MM.1S (cell line): ENCODE data around the gene ZBED5.

Experiments used
- DNase-seq: peaks from one replicate; pipeline ENCODE4 v3.0.0-alpha.2; 2015
- H2AFZ ChIP-seq: fragments of 300-600 bp; sonication (generic); 2 replicates; pipeline ENCODE4 v1.6.0; 2016; ENCODE audit warnings: antibody characterized with exemption, low read length
- H3F3A ChIP-seq: fragments of 300-600 bp; sonication (generic); 2 replicates; pipeline ENCODE4 v1.6.1; 2016; ENCODE audit warnings: mild to moderate bottlenecking, antibody characterized with exemption, low read length, moderate library complexity, mixed read lengths; ENCODE audit not compliant: insufficient read depth
- H3K27ac ChIP-seq: fragments of 300-600 bp; sonication (generic); 2 replicates; pipeline ENCODE4 v1.5.1; 2016; ENCODE audit warnings: mild to moderate bottlenecking, low read length
- H3K27me3 ChIP-seq: fragments of 300-600 bp; sonication (generic); replicated peaks from 2 replicates; pipeline ENCODE4 v1.6.0; 2016; ENCODE audit warnings: low read length; ENCODE audit not compliant: insufficient read depth
- H3K36me3 ChIP-seq: fragments of 300-600 bp; sonication (generic); replicated peaks from 2 replicates; pipeline ENCODE4 v1.6.1; 2016; ENCODE audit warnings: mild to moderate bottlenecking, low read length, mixed read lengths; ENCODE audit not compliant: insufficient read depth
- H3K4me1 ChIP-seq: fragments of 300-600 bp; sonication (generic); 2 replicates; pipeline ENCODE4 v1.6.1; 2016; ENCODE audit warnings: low read length, mixed read lengths
- H3K4me2 ChIP-seq: fragments of 300-600 bp; sonication (generic); 2 replicates; pipeline ENCODE4 v1.6.0; 2016; ENCODE audit warnings: low read depth, low read length
- H3K4me3 ChIP-seq: fragments of 300-600 bp; sonication (generic); 2 replicates; pipeline ENCODE4 v1.5.1; 2016; ENCODE audit warnings: low read length, mixed read lengths
- H3K79me2 ChIP-seq: fragments of 300-600 bp; sonication (generic); 2 replicates; pipeline ENCODE4 v1.6.1; 2016; ENCODE audit warnings: mixed run types, low read length, mixed read lengths
- H3K9ac ChIP-seq: fragments of 300-600 bp; sonication (generic); 2 replicates; pipeline ENCODE4 v1.6.1; 2016; ENCODE audit warnings: low read length, mixed read lengths
- H3K9me2 ChIP-seq: fragments of 300-600 bp; sonication (generic); replicated peaks from 2 replicates; pipeline ENCODE4 v1.6.1; 2016; ENCODE audit warnings: mild to moderate bottlenecking, low read length, mixed read lengths; ENCODE audit not compliant: insufficient read depth
- H3K9me3 ChIP-seq: fragments of 300-600 bp; sonication (generic); replicated peaks from 2 replicates; pipeline ENCODE4 v1.6.1; 2016; ENCODE audit warnings: mild to moderate bottlenecking, low read length, mixed read lengths; ENCODE audit not compliant: insufficient read depth
- H4K20me1 ChIP-seq: fragments of 300-600 bp; sonication (generic); 2 replicates; pipeline ENCODE4 v1.6.1; 2016; ENCODE audit warnings: mild to moderate bottlenecking, low read length, moderate library complexity, mixed read lengths; ENCODE audit not compliant: insufficient read depth
- EZH2 ChIP-seq: fragments of 300-600 bp; sonication (generic); optimal IDR thresholded peaks from 2 replicates; pipeline ENCODE3; 2017; ENCODE audit warnings: low read depth, mild to moderate bottlenecking, antibody characterized with exemption, low read length, mixed read lengths
- EZH2phosphoT487 ChIP-seq: fragments of 300-600 bp; sonication (generic); IDR thresholded peaks from 2 replicates; pipeline ENCODE4 v1.6.1; 2018; ENCODE audit warnings: antibody characterized with exemption, low read length
- TF ChIP-seq, protein P1 (sequence below): fragments of 300-600 bp; sonication (generic); IDR thresholded peaks from 2 replicates; pipeline ENCODE4 v1.5.1; 2016; ENCODE audit warnings: antibody characterized with exemption, low read length, mixed read lengths

Gene ZBED5

DNA sequence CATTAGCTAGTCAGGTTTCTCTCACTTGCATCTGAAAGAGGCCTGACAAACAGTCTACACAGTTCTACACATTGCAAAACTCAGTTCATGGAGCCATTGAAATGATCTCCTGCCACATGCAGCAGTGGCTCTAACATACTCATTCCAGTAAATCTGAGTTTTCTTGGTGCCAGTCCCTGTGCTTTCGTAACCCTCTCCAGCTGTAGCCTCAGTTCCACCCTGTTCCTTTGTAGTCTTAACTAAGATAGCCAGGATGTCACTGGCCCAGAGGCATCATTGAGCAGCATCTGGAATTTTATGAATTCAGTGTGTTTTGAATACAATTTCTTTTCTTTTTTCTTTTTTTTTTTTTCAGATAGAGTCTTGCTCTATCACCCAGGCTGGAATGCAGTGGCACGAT lies 37.4 kb upstream of the ZBED5 start:
- no peak overlapping the region for H3K9ac ChIP-seq
- H3K4me3 ChIP-seq, result no peak overlapping the region
- no peak overlapping the region for H3K27ac ChIP-seq
- H3K4me1 ChIP-seq, result no peaks in the 10 kb centered on the region
- no peaks in the 10 kb centered on the region for H3K9me2 ChIP-seq
- no peaks in the 10 kb centered on the region for H3K36me3 ChIP-seq
- H2AFZ ChIP-seq, result no peak overlapping the region
- no peaks in the 10 kb centered on the region for H3F3A ChIP-seq
- DNase-seq, result no peak
- H4K20me1 ChIP-seq, result no peaks in the 10 kb centered on the region
- H3K4me2 ChIP-seq, result no peak overlapping the region
- H3K79me2 ChIP-seq, result no peaks in the 10 kb centered on the region
- H3K9me3 ChIP-seq, result no peaks in the 10 kb centered on the region
- H3K27me3 ChIP-seq, result no peaks in the 10 kb centered on the region
- TF ChIP-seq EZH2phosphoT487, result no peak
- TF ChIP-seq, protein P1, sequence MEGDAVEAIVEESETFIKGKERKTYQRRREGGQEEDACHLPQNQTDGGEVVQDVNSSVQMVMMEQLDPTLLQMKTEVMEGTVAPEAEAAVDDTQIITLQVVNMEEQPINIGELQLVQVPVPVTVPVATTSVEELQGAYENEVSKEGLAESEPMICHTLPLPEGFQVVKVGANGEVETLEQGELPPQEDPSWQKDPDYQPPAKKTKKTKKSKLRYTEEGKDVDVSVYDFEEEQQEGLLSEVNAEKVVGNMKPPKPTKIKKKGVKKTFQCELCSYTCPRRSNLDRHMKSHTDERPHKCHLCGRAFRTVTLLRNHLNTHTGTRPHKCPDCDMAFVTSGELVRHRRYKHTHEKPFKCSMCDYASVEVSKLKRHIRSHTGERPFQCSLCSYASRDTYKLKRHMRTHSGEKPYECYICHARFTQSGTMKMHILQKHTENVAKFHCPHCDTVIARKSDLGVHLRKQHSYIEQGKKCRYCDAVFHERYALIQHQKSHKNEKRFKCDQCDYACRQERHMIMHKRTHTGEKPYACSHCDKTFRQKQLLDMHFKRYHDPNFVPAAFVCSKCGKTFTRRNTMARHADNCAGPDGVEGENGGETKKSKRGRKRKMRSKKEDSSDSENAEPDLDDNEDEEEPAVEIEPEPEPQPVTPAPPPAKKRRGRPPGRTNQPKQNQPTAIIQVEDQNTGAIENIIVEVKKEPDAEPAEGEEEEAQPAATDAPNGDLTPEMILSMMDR, result no peak

DNA sequence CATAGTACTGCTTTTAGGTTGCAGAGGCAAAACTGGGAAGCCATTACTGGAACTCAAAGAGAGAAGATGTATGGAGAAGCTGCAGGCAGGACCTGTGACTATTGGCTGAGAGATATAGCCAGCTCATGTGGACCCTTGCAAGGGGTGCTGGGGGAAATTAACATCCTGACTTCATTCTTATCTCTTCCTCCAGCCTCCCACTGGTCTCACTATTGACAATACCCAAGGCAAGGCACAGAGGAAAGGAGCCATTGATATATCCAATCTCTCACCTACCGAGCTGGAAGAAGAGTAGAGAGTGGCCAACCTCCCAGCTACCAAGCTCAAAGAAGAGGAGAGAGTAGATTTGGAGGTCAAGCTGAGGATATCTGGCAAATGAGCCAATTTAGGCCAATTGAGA lies 36.8 kb upstream of the ZBED5 start:
- no peak overlapping the region for H3K27ac ChIP-seq
- DNase-seq, result no peak
- no peaks in the 10 kb centered on the region for H3K4me1 ChIP-seq
- H4K20me1 ChIP-seq, result no peaks in the 10 kb centered on the region
- no peak overlapping the region for H3K4me2 ChIP-seq
- TF ChIP-seq EZH2phosphoT487, result no peak
- no peak overlapping the region for H2AFZ ChIP-seq
- H3K79me2 ChIP-seq, result no peaks in the 10 kb centered on the region
- H3K9me3 ChIP-seq, result no peaks in the 10 kb centered on the region
- H3F3A ChIP-seq, result no peaks in the 10 kb centered on the region
- no peak overlapping the region for H3K9ac ChIP-seq
- no peaks in the 10 kb centered on the region for H3K9me2 ChIP-seq
- no peaks in the 10 kb centered on the region for H3K36me3 ChIP-seq
- no peaks in the 10 kb centered on the region for H3K27me3 ChIP-seq
- no peak overlapping the region for H3K4me3 ChIP-seq

DNA sequence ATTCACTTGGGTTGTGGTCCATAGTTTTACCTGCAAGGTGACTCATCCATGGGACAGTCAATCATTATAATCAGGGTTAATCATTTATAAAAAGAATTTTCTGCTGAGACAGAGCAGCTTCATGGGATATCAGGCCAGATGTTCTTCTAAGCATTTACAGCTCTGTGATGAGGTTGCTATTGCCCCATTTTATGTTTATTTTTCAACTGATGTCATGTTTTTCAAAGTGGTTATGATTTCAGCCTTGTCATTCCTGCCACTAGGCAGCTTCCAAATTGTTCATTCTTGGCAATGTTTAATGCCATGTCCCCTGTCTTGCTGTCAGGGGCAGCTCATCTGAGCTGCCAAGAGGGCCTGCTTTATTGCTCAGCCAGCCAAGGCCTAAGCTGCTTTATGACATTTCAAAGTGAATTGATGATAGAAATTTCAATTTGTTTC lies 35.9 kb upstream of the ZBED5 start:
- Histone ChIP-seq H3K4me3 (no peak overlapping the region), H3K4me2 (no peak overlapping the region), H3K27me3 (no peaks in the 10 kb centered on the region), H3K9me3 (no peaks in the 10 kb centered on the region), H2AFZ (no peak overlapping the region), H4K20me1 (no peaks in the 10 kb centered on the region), H3F3A (no peaks in the 10 kb centered on the region), H3K79me2 (no peaks in the 10 kb centered on the region), H3K36me3 (no peaks in the 10 kb centered on the region), H3K4me1 (no peaks in the 10 kb centered on the region), H3K9me2 (no peaks in the 10 kb centered on the region), H3K9ac (no peak overlapping the region), H3K27ac (no peak overlapping the region)
- TF ChIP-seq EZH2 (no peak), EZH2phosphoT487 (no peak)
- TF ChIP-seq, protein P1, result no peak
- no peak for DNase-seq

DNA sequence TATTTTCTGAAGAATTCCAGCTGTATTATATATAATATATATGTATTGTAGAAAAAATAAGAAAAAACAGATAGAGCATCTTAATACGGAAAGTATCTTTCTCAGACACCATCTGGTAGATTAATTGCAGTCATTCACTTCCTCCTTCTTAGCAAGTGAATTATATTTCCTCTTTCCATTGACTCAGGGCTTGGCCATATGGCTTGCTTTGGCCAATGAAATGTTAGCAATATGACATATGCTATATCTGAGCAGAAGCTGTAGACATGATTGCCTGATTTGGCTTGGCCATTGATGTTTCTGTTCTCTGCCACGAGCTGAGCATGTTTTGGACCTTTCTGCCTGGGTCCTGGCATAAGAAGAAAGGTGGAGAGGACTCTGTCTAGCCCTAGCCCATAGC lies 34.4 kb upstream of the ZBED5 start:
- Histone ChIP-seq H2AFZ (no peak overlapping the region), H3K9ac (no peak overlapping the region), H3K79me2 (no peaks in the 10 kb centered on the region), H3K4me1 (no peaks in the 10 kb centered on the region), H3K4me3 (no peak overlapping the region), H3K27me3 (no peaks in the 10 kb centered on the region), H3F3A (no peaks in the 10 kb centered on the region), H3K27ac (no peak overlapping the region), H3K4me2 (no peak overlapping the region), H3K36me3 (no peaks in the 10 kb centered on the region), H4K20me1 (no peaks in the 10 kb centered on the region), H3K9me2 (no peaks in the 10 kb centered on the region), H3K9me3 (no peaks in the 10 kb centered on the region)
- TF ChIP-seq EZH2, result no peak
- TF ChIP-seq EZH2phosphoT487, result no peak
- TF ChIP-seq, protein P1, result no peak
- no peak for DNase-seq
